ENCODE results near the gene LRP6. TPM values are rescaled to one million over a fixed set of nuclear protein-coding genes. Genes with fewer than 3 reads are reported as not detected.

The LRP6 gene
- total RNA-seq, 1 experiment from 2014 or later: 22.0 TPM

DNA sequence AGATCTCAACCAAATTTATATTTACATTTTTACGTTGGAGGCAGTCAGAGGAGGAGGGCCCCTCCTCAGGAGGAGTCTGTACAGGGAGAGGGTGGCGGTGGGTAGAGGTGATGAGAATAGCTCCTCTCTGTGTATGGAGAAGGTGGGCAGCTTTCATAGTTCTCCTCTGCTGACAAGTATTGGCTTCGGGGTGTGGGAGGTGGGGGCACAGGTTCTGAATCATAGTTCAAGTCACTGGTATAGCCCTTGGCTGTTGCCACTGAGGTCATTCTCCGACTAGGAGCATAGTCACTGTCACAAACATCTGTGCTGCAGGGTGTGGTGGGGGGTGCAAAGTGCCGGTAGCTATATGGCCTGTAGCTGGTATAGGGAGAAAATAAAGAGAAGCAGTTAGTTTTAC lies 145.8 kb downstream of the LRP6 start:
- ATAC-seq: no peak
- no peaks in the 10 kb centered on the region for H3K9me3 ChIP-seq (ENCODE audit: control insufficient read depth, insufficient read depth, low read depth, low read length)
- no peak for TF ChIP-seq SIN3A (IDR thresholded peaks at IDR 0.05; ENCODE audit: borderline replicate concordance, insufficient read depth, low read depth, low read length)
- TF ChIP-seq, protein P1, sequence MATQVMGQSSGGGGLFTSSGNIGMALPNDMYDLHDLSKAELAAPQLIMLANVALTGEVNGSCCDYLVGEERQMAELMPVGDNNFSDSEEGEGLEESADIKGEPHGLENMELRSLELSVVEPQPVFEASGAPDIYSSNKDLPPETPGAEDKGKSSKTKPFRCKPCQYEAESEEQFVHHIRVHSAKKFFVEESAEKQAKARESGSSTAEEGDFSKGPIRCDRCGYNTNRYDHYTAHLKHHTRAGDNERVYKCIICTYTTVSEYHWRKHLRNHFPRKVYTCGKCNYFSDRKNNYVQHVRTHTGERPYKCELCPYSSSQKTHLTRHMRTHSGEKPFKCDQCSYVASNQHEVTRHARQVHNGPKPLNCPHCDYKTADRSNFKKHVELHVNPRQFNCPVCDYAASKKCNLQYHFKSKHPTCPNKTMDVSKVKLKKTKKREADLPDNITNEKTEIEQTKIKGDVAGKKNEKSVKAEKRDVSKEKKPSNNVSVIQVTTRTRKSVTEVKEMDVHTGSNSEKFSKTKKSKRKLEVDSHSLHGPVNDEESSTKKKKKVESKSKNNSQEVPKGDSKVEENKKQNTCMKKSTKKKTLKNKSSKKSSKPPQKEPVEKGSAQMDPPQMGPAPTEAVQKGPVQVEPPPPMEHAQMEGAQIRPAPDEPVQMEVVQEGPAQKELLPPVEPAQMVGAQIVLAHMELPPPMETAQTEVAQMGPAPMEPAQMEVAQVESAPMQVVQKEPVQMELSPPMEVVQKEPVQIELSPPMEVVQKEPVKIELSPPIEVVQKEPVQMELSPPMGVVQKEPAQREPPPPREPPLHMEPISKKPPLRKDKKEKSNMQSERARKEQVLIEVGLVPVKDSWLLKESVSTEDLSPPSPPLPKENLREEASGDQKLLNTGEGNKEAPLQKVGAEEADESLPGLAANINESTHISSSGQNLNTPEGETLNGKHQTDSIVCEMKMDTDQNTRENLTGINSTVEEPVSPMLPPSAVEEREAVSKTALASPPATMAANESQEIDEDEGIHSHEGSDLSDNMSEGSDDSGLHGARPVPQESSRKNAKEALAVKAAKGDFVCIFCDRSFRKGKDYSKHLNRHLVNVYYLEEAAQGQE (IDR thresholded peaks at IDR 0.05; ENCODE audit: insufficient read depth in 1 of 2, low read depth in 2 of 2, low read length in 1 of 2): no peak
- TF ChIP-seq POLR2AphosphoS5 (IDR thresholded peaks at IDR 0.05; ENCODE audit: low read depth, low read length): no peak
- no peak for TF ChIP-seq TCF7L2 (IDR thresholded peaks at IDR 0.05; ENCODE audit: low read depth, low read length)
- TF ChIP-seq, protein P2, sequence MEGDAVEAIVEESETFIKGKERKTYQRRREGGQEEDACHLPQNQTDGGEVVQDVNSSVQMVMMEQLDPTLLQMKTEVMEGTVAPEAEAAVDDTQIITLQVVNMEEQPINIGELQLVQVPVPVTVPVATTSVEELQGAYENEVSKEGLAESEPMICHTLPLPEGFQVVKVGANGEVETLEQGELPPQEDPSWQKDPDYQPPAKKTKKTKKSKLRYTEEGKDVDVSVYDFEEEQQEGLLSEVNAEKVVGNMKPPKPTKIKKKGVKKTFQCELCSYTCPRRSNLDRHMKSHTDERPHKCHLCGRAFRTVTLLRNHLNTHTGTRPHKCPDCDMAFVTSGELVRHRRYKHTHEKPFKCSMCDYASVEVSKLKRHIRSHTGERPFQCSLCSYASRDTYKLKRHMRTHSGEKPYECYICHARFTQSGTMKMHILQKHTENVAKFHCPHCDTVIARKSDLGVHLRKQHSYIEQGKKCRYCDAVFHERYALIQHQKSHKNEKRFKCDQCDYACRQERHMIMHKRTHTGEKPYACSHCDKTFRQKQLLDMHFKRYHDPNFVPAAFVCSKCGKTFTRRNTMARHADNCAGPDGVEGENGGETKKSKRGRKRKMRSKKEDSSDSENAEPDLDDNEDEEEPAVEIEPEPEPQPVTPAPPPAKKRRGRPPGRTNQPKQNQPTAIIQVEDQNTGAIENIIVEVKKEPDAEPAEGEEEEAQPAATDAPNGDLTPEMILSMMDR (IDR thresholded peaks at IDR 0.05): no peak

DNA sequence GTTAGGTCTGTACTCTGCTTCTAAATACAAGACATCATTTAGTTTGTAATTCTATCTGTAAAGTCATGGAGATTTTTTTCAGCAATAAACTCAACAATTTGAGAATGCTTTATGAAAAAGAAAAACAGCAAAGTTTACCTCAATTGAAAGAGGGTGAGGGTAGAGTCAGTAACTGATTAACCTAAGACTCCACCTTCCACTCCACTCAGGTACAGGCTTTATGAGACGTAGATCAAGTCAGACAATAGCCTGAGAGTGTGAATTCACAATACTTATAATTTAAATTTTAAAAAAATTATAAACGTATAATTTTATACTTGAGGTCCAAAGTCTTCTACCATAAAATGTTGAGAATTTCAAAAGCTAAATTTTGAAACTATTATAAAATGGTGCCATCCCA lies 150.2 kb downstream of the LRP6 start:
- TF ChIP-seq TCF7L2 (IDR thresholded peaks at IDR 0.05; ENCODE audit: low read depth, low read length) (no peak), SIN3A (IDR thresholded peaks at IDR 0.05; ENCODE audit: borderline replicate concordance, insufficient read depth, low read depth, low read length) (no peak), POLR2AphosphoS5 (IDR thresholded peaks at IDR 0.05; ENCODE audit: low read depth, low read length) (no peak)
- TF ChIP-seq, protein P2 (IDR thresholded peaks at IDR 0.05): no peak
- ATAC-seq (no peak), DNase-seq (ENCODE audit: low read depth, low spot score) (no peak)
- ChIA-PET POLR2A (no interaction called here), CTCF (no interaction called here)
- no peaks in the 10 kb centered on the region for H3K27me3 ChIP-seq (ENCODE audit: control insufficient read depth, insufficient read depth, low read length)
- no peaks in the 10 kb centered on the region for H3K36me3 ChIP-seq (ENCODE audit: control insufficient read depth, insufficient read depth, low read length)
- in situ Hi-C loops (cut with HindIII; ENCODE audit: low pct_unique_long_range_greater_than_20kb, low sequenced_read_pairs) (no loop called here), intact Hi-C loops (cut with micrococcal nuclease; ENCODE audit: unreplicated experiment) (no loop called here)
- H3K27ac ChIP-seq (ENCODE audit: low read length): no peak overlapping the region
- H3K4me3 ChIP-seq (ENCODE audit: low read depth in 2 of 2, low read length in 2 of 2): no peak overlapping the region
- no peaks in the 10 kb centered on the region for H3K9me3 ChIP-seq (ENCODE audit: control insufficient read depth, insufficient read depth, low read depth, low read length)
- no TSS peak for BruUV-seq (replicated peaks)
- H3K4me1 ChIP-seq (ENCODE audit: control insufficient read depth, insufficient read depth, low read length): no peaks in the 10 kb centered on the region

More for the DNA sequence above, 145.8 kb downstream of the LRP6 start:
- H3K27ac ChIP-seq (ENCODE audit: low read length): no peak overlapping the region
- no peak overlapping the region for H3K4me3 ChIP-seq (ENCODE audit: low read depth in 2 of 2, low read length in 2 of 2)
- intact Hi-C loops (cut with micrococcal nuclease; ENCODE audit: unreplicated experiment): no loop called here
- H3K36me3 ChIP-seq (ENCODE audit: control insufficient read depth, insufficient read depth, low read length): no peaks in the 10 kb centered on the region; the same call in 1 of the 2 replicates
- in situ Hi-C loops (cut with HindIII; ENCODE audit: low pct_unique_long_range_greater_than_20kb, low sequenced_read_pairs): no loop called here
- CTCF ChIA-PET: no interaction called here
- no TSS peak for BruUV-seq (replicated peaks)
- H3K27me3 ChIP-seq (ENCODE audit: control insufficient read depth, insufficient read depth, low read length): no peaks in the 10 kb centered on the region
- POLR2A ChIA-PET: no interaction called here
- no peak for DNase-seq (ENCODE audit: low read depth, low spot score)
- no peaks in the 10 kb centered on the region for H3K4me1 ChIP-seq (ENCODE audit: control insufficient read depth, insufficient read depth, low read length)

All from Panc1 (cell line).